ENCODE measurements around the gene CFAP77.

Gene CFAP77

DNA sequence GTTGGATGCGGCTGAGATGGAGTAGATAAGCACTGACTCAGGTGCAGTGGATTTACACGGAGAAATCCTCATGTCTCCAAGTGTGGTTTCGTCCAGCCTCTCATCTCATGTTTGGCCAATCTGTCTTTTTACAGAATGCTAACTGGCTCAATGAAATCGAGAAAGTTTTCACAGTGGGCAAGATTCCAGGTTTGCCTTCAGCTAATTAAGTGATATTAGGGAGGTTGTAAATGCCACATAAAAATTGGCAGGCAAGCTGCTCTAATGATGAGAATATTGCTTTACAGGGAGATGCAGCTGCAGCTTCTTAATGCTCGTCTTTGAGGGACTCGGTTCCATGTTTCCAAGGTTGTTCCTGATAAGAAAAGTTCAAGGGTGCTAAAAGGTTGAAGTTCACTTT, 196.1 kb downstream of the CFAP77 start:
- no peak for DNase-seq

- DNase-seq: no peak
Measured at GRCh38 chr9:132609184-132609583, 199.2 kb downstream of the CFAP77 start.

GRCh38 chr9:132609829-132610228, 199.8 kb downstream of the CFAP77 start:
- no peak for DNase-seq

DNA sequence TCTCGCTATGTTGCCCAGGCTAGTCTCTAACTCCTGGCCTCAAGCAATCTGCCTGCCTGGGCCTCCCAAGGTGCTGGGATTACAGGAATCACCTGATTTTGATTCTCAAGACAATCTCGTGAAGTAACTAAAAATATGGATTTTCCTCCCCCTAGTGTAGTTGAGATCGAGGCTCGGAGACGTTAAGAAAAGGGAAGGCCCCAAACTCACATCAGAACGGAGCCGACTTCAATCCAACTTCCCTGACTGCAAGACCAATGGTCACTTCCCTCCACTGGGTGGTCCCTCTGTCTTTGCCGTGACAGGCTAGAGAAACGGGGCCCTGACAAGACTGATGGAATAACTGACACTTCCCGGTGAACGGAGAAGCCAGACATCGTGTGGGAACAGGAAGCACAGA, 200.7 kb downstream of the CFAP77 start:
- DNase-seq: no peak

- no peak for DNase-seq
Measured at GRCh38 chr9:132614324-132614723, 204.3 kb downstream of the CFAP77 start.

- DNase-seq: no peak
Measured at GRCh38 chr9:132615774-132616173, 205.8 kb downstream of the CFAP77 start.

DNA sequence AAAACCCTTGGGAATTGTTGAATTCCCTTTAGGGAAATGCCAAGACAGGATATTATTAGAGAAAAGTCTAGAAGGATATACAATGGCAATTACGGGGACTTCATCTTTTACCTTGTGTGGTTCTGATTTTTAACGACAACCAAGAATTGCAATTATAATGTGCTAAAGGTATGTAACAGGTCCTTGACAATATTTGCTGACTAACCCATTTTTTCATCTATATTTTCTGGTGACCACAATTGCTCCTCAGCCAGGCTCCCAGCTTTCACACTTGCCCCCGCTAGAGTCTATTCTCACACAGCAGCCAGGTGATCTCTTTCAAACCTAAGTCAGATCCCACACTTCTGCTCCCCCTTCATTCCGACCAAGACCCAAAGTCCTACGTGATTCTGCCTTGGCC, 206.7 kb downstream of the CFAP77 start:
- no peak for DNase-seq

- DNase-seq: no peak
Measured at GRCh38 chr9:132622159-132622558, 212.1 kb downstream of the CFAP77 start.
